ENCODE data around the gene OPA1.

Gene OPA1

GRCh38 chr3:193727089-193727488 is 134.1 kb downstream of the OPA1 start:
- H3K27me3 ChIP-seq (replicated peaks; ENCODE audit: control insufficient read depth, insufficient read depth, low read length) = no peaks in the 10 kb centered on the region; the same call in 1 of the 2 replicates
- no peak for DNase-seq (ENCODE audit: extremely low read depth, insufficient read length)
- no peak for TF ChIP-seq CTCF (IDR thresholded peaks at IDR 0.05; ENCODE audit: insufficient read depth, low read length, poor library complexity, severe bottlenecking)
- no peak overlapping the region for H3K4me3 ChIP-seq (replicated peaks; ENCODE audit: low read depth, low read length)
- H3K36me3 ChIP-seq (ENCODE audit: control insufficient read depth, insufficient read depth, low read length) = no peaks in the 10 kb centered on the region

- Histone ChIP-seq H3K4me3 (replicated peaks; ENCODE audit: low read depth, low read length) (no peak overlapping the region), H3K27me3 (replicated peaks; ENCODE audit: control insufficient read depth, insufficient read depth, low read length) (peaks cover 2% of the 10 kb centered on the region), H3K36me3 (ENCODE audit: control insufficient read depth, insufficient read depth, low read length) (no peaks in the 10 kb centered on the region)
- TF ChIP-seq CTCF (IDR thresholded peaks at IDR 0.05; ENCODE audit: insufficient read depth, low read length, poor library complexity, severe bottlenecking) = no peak
- no peak for DNase-seq (ENCODE audit: extremely low read depth, insufficient read length)
Observed at GRCh38 chr3:193728429-193729087, 135.6 kb downstream of the OPA1 start.

- DNase-seq (ENCODE audit: extremely low read depth, insufficient read length) = no peak
- Histone ChIP-seq H3K27me3 (replicated peaks; ENCODE audit: control insufficient read depth, insufficient read depth, low read length) (peaks cover 2% of the 10 kb centered on the region), H3K4me3 (replicated peaks; ENCODE audit: low read depth, low read length) (no peak overlapping the region), H3K36me3 (ENCODE audit: control insufficient read depth, insufficient read depth, low read length) (no peaks in the 10 kb centered on the region)
- TF ChIP-seq CTCF (IDR thresholded peaks at IDR 0.05; ENCODE audit: insufficient read depth, low read length, poor library complexity, severe bottlenecking) = no peak
Observed at GRCh38 chr3:193729088-193729465, 136.1 kb downstream of the OPA1 start.

GRCh38 chr3:193729601-193730000 is 136.6 kb downstream of the OPA1 start:
- peaks cover 2% of the 10 kb centered on the region for H3K27me3 ChIP-seq (replicated peaks; ENCODE audit: control insufficient read depth, insufficient read depth, low read length)
- no peak overlapping the region for H3K4me3 ChIP-seq (replicated peaks; ENCODE audit: low read depth, low read length)
- TF ChIP-seq CTCF (IDR thresholded peaks at IDR 0.05; ENCODE audit: insufficient read depth, low read length, poor library complexity, severe bottlenecking) = no peak
- no peak for DNase-seq (ENCODE audit: extremely low read depth, insufficient read length)
- no peaks in the 10 kb centered on the region for H3K36me3 ChIP-seq (ENCODE audit: control insufficient read depth, insufficient read depth, low read length)

GRCh38 chr3:193730511-193730910 is 137.5 kb downstream of the OPA1 start:
- DNase-seq (ENCODE audit: extremely low read depth, insufficient read length) = no peak
- no peak overlapping the region for H3K4me3 ChIP-seq (replicated peaks; ENCODE audit: low read depth, low read length)
- no peak for TF ChIP-seq CTCF (IDR thresholded peaks at IDR 0.05; ENCODE audit: insufficient read depth, low read length, poor library complexity, severe bottlenecking)
- peaks cover 2% of the 10 kb centered on the region for H3K27me3 ChIP-seq (replicated peaks; ENCODE audit: control insufficient read depth, insufficient read depth, low read length)
- no peaks in the 10 kb centered on the region for H3K36me3 ChIP-seq (ENCODE audit: control insufficient read depth, insufficient read depth, low read length)

- H3K4me3 ChIP-seq (replicated peaks; ENCODE audit: low read depth, low read length) = no peak overlapping the region
- no peak for DNase-seq (ENCODE audit: extremely low read depth, insufficient read length)
Observed at GRCh38 chr3:193730976-193731375, 138.0 kb downstream of the OPA1 start.

More at GRCh38 chr3:193730976-193731375, 138.0 kb downstream of the OPA1 start:
- no peaks in the 10 kb centered on the region for H3K36me3 ChIP-seq (ENCODE audit: control insufficient read depth, insufficient read depth, low read length)
- TF ChIP-seq CTCF (IDR thresholded peaks at IDR 0.05; ENCODE audit: insufficient read depth, low read length, poor library complexity, severe bottlenecking) = no peak
- H3K27me3 ChIP-seq (replicated peaks; ENCODE audit: control insufficient read depth, insufficient read depth, low read length) = peaks cover 2% of the 10 kb centered on the region

Data from GM06990 (cell line).